22Rv1 (cell line): ENCODE measurements around the gene DTNBP1.

Source experiments
- H3K27ac ChIP-seq: fragments of 450-650 bp; 2 replicates; pipeline ENCODE4 v1.5.1; 2017
- CTCF ChIP-seq: fragments of 450-650 bp; IDR thresholded peaks from 2 replicates; pipeline ENCODE4 v1.5.1; 2017; ENCODE audit warnings: mild to moderate bottlenecking
- ZFX ChIP-seq: fragments of 450-650 bp; IDR thresholded peaks from 2 replicates; pipeline ENCODE4 v1.6.1; 2017; ENCODE audit warnings: antibody characterized with exemption, borderline replicate concordance

DTNBP1 gene

GRCh38 chr6:15491986-15492269, 170.9 kb downstream of the DTNBP1 start:
- TF ChIP-seq ZFX (no peak), CTCF (no peak)
- no peak overlapping the region for H3K27ac ChIP-seq

- no peak for TF ChIP-seq ZFX
- peak; percentile 98 for TF ChIP-seq CTCF
- H3K27ac ChIP-seq = no peak overlapping the region
Observed at GRCh38 chr6:15491255-15491985, 171.4 kb downstream of the DTNBP1 start.

- TF ChIP-seq ZFX = no peak
- TF ChIP-seq CTCF = no peak
- H3K27ac ChIP-seq = no peak overlapping the region
Observed at GRCh38 chr6:15490242-15491100, 172.4 kb downstream of the DTNBP1 start.

- no peak overlapping the region for H3K27ac ChIP-seq
- TF ChIP-seq ZFX = no peak
- no peak for TF ChIP-seq CTCF
Observed at GRCh38 chr6:15489261-15489962, 173.4 kb downstream of the DTNBP1 start.

- TF ChIP-seq ZFX = no peak
- TF ChIP-seq CTCF = no peak
- H3K27ac ChIP-seq = no peak overlapping the region
Observed at GRCh38 chr6:15487262-15487661, 175.6 kb downstream of the DTNBP1 start.

- TF ChIP-seq ZFX (no peak), CTCF (no peak)
Observed at GRCh38 chr6:15485936-15486335, 176.9 kb downstream of the DTNBP1 start.

More at GRCh38 chr6:15485936-15486335, 176.9 kb downstream of the DTNBP1 start:
- H3K27ac ChIP-seq = no peak overlapping the region
